Measurements from ENCODE around the gene JAKMIP3.
"Not testable (repeated sequence)": the region's sequence is repeated elsewhere in the genome, so short reads cannot be mapped to it uniquely, and the experiment has no call there.

Gene JAKMIP3

GRCh38 chr10:132066812-132067211, 1.1 kb downstream of the JAKMIP3 start:
- Mint-ChIP-seq H3K4me1 (ENCODE audit: low read depth) (peaks cover 6% of the 10 kb centered on the region), H3K27ac (no peak overlapping the region), H3K27me3 (peaks cover 6% of the 10 kb centered on the region), H3K4me3 (no peak overlapping the region), H3K9me3 (no peaks in the 10 kb centered on the region), H3K36me3 (ENCODE audit: low read depth) (no peaks in the 10 kb centered on the region)

GRCh38 chr10:132068431-132069121, 2.8 kb downstream of the JAKMIP3 start:
- peaks cover 10% of the 10 kb centered on the region for H3K27me3 Mint-ChIP-seq
- H3K36me3 Mint-ChIP-seq (ENCODE audit: low read depth), result no peaks in the 10 kb centered on the region
- H3K4me3 Mint-ChIP-seq, result no peak overlapping the region
- no peak overlapping the region for H3K27ac Mint-ChIP-seq
- H3K9me3 Mint-ChIP-seq, result peaks cover 5% of the 10 kb centered on the region
- peaks cover 6% of the 10 kb centered on the region for H3K4me1 Mint-ChIP-seq (ENCODE audit: low read depth)

DNA sequence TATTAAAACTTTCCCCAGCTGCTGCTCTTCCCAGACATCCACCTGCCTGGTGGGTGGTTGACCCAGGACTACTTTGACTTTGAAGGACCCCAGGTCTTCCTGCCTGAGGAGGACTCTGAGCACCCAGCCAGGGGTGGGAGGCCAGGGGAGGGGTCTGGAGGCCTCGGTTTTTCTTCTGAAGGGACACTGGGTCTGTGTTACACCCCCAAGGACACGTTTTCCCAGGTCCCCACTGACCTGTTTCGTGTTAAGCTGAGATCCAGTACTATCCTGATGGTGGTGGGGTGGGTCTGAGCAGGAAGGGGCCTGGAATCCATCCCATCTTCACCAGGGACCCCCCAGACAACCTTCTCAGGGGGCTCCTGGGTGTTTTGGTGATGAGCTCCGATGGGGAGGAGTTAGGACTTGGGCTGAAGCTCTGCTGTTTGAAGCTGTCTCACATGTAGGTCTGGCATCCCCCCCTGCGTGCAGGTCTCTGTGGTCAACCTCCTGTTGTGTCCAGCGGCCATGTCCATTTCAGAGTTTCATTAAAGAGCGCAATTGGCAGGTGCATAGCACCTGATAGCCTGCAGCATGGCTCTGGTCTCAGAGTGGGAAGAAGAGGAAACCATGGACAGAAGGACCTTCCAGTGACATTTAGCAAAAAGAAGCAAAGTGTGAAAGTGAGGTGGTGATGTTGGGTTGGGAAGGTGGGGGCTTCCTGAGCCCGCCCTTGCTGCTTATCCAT, 3.5 kb downstream of the JAKMIP3 start:
- Mint-ChIP-seq H3K4me1 (ENCODE audit: low read depth) (peaks cover 6% of the 10 kb centered on the region), H3K9me3 (peaks cover 5% of the 10 kb centered on the region), H3K27me3 (peaks cover 10% of the 10 kb centered on the region), H3K4me3 (no peak overlapping the region), H3K36me3 (ENCODE audit: low read depth) (no peaks in the 10 kb centered on the region), H3K27ac (no peak overlapping the region)

GRCh38 chr10:132069849-132070182, 4.1 kb downstream of the JAKMIP3 start:
- Mint-ChIP-seq H3K27ac (no peak overlapping the region), H3K4me1 (ENCODE audit: low read depth) (peaks cover 6% of the 10 kb centered on the region), H3K9me3 (peaks cover 5% of the 10 kb centered on the region), H3K36me3 (ENCODE audit: low read depth) (no peaks in the 10 kb centered on the region), H3K27me3 (peaks cover 10% of the 10 kb centered on the region), H3K4me3 (no peak overlapping the region)

DNA sequence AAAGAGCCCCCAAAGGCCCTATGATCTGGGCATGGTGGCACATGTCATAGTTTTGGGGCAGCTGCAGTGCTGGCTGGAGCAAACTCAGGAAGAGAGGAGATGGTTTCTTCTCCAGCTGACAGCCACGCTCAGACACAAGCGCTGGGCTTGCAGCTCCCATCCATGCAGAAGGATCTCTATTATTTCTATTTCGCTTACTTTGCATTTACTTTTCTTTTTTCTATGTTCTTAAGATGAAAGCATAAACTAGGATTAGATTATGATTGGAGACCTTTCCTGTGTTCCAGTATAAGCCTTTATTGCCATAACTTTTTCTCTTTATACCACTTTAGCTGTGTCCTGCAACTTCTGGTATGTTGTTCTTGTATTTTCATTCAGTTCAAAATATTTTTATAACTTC, 5.0 kb downstream of the JAKMIP3 start:
- no peaks in the 10 kb centered on the region for H3K36me3 Mint-ChIP-seq (ENCODE audit: low read depth)
- no peak overlapping the region for H3K4me3 Mint-ChIP-seq
- H3K27me3 Mint-ChIP-seq, result peaks cover 13% of the 10 kb centered on the region
- H3K4me1 Mint-ChIP-seq (ENCODE audit: low read depth), result peaks cover 5% of the 10 kb centered on the region
- peaks cover 5% of the 10 kb centered on the region for H3K9me3 Mint-ChIP-seq
- H3K27ac Mint-ChIP-seq, result no peak overlapping the region

DNA sequence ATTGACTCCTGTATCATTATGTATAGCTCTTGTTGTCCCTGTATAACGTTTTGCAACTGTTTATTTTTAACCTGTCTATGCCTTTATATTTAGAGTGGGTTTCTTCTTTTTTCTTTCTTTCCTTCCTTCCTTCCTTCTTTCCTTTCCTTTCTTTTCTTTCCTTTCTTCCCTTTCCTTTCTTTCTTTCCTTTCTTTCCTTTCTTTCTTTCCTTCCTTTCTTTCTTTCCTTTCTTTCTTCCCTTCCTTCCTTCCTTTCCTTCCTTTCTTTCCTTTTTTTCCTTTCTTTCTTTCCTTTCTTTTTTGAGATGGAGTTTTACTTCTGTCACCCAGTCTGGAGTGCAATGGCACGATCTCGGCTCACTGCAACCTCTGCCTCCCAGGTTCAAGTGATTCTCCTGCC, 5.9 kb downstream of the JAKMIP3 start:
- Mint-ChIP-seq H3K9me3 (peaks cover 5% of the 10 kb centered on the region), H3K4me1 (ENCODE audit: low read depth) (no peaks in the 10 kb centered on the region), H3K4me3 (no peak overlapping the region), H3K27ac (no peak overlapping the region), H3K27me3 (peaks cover 18% of the 10 kb centered on the region), H3K36me3 (ENCODE audit: low read depth) (no peaks in the 10 kb centered on the region)

DNA sequence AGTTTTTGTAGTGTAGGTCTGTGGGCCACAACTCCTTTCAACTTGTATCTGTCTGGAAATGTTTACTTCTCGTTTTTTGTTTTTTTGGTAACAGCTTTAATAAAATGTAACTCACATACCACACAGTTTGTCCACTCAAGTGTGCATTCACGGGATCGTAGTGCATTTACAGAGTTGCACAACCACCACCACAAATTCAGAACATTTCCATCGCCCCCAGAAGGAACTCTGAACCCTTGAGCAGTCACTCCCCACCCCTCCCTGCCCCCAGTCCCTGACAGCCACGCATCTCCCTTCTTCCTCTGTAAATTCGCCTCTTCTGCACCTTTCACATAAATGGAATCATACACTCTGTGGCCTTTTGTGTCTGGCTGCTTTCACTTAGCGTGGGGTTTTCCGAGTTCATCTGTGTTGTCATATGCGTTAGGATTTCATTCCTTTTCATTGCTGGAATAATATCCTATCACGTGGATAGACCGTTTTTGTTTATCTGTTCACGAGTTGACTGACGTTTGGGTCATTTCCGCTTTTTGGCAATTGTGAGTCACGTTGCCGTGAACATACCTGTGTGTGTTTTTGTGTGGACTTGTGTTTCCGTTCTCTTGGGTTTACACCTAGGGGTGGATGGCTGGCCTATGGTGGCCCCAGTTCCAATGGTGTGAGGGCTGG, 10.3 kb downstream of the JAKMIP3 start:
- H3K9me3 Mint-ChIP-seq, result peaks cover 5% of the 10 kb centered on the region
- H3K4me1 Mint-ChIP-seq (ENCODE audit: low read depth), result no peaks in the 10 kb centered on the region
- H3K4me3 Mint-ChIP-seq, result no peak overlapping the region
- H3K36me3 Mint-ChIP-seq (ENCODE audit: low read depth), result no peaks in the 10 kb centered on the region
- no peak overlapping the region for H3K27ac Mint-ChIP-seq
- peaks cover 20% of the 10 kb centered on the region for H3K27me3 Mint-ChIP-seq

GRCh38 chr10:132076578-132077081, 10.9 kb downstream of the JAKMIP3 start:
- no peak overlapping the region for H3K4me3 Mint-ChIP-seq
- no peak overlapping the region for H3K27ac Mint-ChIP-seq
- peaks cover 20% of the 10 kb centered on the region for H3K27me3 Mint-ChIP-seq
- H3K4me1 Mint-ChIP-seq (ENCODE audit: low read depth), result no peaks in the 10 kb centered on the region
- no peaks in the 10 kb centered on the region for H3K36me3 Mint-ChIP-seq (ENCODE audit: low read depth)
- peaks cover 5% of the 10 kb centered on the region for H3K9me3 Mint-ChIP-seq

DNA sequence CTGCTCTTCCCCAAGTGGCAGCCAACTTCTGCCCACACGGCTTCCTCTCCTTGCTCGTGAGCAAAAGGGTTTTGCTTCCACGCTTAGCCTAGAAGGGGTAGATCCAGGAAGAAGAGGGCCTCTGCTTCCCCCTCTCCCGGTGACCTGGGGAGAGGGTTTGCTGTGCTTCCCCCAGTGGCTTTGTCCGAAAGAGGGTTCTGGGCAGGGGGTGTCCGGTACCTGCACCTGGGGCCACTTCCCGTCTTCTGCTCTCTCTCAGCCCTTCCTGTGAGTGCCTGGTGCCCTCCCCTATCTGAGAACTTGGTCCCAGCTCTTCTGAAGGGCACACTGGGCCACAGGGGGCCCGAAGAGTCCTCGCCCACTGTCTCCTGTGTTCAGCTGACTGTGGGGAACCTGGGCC, 11.3 kb downstream of the JAKMIP3 start:
- H3K36me3 Mint-ChIP-seq (ENCODE audit: low read depth), result no peaks in the 10 kb centered on the region
- H3K27me3 Mint-ChIP-seq, result peaks cover 20% of the 10 kb centered on the region
- H3K4me3 Mint-ChIP-seq, result no peak overlapping the region
- peaks cover 5% of the 10 kb centered on the region for H3K9me3 Mint-ChIP-seq
- H3K4me1 Mint-ChIP-seq (ENCODE audit: low read depth), result no peaks in the 10 kb centered on the region
- H3K27ac Mint-ChIP-seq, result no peak overlapping the region

DNA sequence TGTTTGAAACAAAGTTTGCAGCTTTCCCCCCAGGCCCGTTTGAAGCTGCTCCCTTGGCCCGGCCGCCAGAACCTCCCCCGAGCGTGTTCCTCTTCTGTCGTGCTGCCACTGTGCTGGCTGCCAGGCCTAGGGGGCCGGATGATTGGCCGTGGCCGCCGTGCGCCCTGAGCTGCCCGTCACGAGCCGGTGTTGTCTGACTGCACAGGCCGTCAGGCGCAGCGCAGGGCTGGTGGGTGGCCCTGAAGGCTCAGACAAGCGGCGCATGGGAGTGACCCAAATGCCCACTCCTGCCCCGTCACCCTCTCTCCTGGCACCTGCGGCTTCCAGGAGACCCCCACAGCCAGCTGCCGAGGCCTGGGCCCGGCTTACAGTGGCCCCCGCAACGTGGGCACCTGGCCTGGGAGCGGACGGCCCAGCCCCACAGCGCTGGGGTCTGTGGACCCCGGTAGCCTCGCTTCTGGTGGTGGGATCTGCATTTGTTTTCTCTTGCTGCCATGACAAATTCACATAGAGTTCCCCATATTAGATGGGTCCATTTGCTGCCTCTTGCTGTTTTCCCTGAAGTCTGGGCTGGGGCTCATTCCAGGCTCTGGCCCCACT, 13.1 kb downstream of the JAKMIP3 start:
- no peaks in the 10 kb centered on the region for H3K4me1 Mint-ChIP-seq (ENCODE audit: low read depth)
- H3K27me3 Mint-ChIP-seq, result peaks cover 19% of the 10 kb centered on the region
- no peak overlapping the region for H3K27ac Mint-ChIP-seq
- no peaks in the 10 kb centered on the region for H3K9me3 Mint-ChIP-seq
- H3K36me3 Mint-ChIP-seq (ENCODE audit: low read depth), result no peaks in the 10 kb centered on the region
- H3K4me3 Mint-ChIP-seq, result no peak overlapping the region

GRCh38 chr10:132084384-132084783, 18.6 kb downstream of the JAKMIP3 start:
- not testable (repeated sequence) for H3K4me1 Mint-ChIP-seq (ENCODE audit: low read depth); H3K4me3 Mint-ChIP-seq; H3K36me3 Mint-ChIP-seq (ENCODE audit: low read depth); H3K27ac Mint-ChIP-seq; H3K9me3 Mint-ChIP-seq
- peaks cover 18% of the 10 kb centered on the region for H3K27me3 Mint-ChIP-seq

- not testable (repeated sequence) for H3K9me3 Mint-ChIP-seq; H3K36me3 Mint-ChIP-seq (ENCODE audit: low read depth); H3K4me1 Mint-ChIP-seq (ENCODE audit: low read depth); H3K4me3 Mint-ChIP-seq; H3K27ac Mint-ChIP-seq
- H3K27me3 Mint-ChIP-seq, result peaks cover 42% of the 10 kb centered on the region
Measured at GRCh38 chr10:132093236-132093635, 27.5 kb downstream of the JAKMIP3 start.

DNA sequence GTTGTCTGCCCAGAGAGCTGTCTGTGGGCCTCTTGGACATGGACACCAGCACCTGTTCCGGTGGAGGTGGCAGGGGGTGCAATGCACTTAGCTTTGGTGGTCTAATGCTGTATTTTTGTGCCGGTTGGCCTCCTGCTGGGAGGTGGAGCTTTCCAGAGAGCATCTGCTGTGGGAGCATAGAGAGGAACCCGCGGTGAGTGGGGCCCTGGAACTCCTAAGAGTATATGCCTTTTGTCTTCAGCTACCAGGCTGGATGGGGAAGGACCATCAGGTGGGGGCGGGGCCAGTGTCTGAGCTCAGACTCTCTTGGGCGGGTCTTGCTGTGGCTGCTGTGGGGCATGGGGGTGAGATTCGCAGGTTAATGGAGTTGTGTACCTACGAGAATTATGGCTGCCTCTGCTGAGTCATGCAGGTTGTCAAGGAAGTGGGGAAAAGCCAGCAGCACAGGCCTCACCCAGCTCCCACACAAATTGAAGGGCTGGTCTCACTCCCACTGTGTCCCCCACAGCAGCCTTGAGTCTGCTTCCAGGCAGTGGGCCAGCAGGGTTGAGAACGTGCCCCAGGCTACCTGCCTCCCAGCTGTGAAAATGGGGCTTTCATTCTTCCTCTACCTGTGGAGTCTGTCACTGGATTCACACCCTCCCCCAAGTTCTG, 29.0 kb downstream of the JAKMIP3 start:
- Mint-ChIP-seq H3K4me1 (ENCODE audit: low read depth) (peaks cover 5% of the 10 kb centered on the region), H3K36me3 (ENCODE audit: low read depth) (no peaks in the 10 kb centered on the region), H3K27ac (no peak overlapping the region), H3K4me3 (no peak overlapping the region), H3K9me3 (no peaks in the 10 kb centered on the region), H3K27me3 (peaks cover 44% of the 10 kb centered on the region)

DNA sequence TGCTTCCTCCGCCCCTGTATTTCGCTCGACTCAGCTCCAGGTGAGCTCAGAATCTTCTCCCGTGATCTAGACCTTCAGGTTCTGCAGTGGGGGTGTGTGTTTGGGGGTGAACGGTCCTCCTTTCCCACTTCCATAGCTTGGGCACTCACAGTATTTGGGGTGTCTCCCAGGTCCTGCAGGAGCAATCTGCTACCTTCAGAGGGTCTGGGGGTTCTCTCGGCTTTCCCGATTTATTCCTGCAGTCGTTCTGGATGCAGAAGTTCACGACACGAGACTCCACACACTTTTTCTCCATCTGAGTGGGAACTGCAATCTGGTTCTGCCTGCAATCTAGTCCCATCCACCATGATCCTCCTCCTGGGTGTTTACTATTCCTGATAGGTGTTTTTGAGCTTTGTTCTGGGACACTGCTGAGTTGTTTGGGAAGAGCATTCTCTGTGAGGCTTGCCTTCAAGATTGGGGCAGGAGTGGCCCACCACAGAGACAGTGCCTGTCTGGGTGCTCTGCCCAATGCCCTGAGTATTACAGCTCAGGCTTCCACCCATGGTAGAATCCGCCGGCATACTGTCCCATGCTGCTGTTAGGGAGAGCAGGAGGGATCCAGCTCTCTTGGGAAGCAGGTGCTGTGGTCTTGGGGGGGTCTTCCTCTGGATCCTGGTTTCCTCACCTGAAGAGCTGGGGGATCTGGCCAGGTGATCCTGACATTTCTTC, 29.8 kb downstream of the JAKMIP3 start:
- no peak overlapping the region for H3K4me3 Mint-ChIP-seq
- peaks cover 5% of the 10 kb centered on the region for H3K4me1 Mint-ChIP-seq (ENCODE audit: low read depth)
- no peaks in the 10 kb centered on the region for H3K9me3 Mint-ChIP-seq
- H3K36me3 Mint-ChIP-seq (ENCODE audit: low read depth), result no peaks in the 10 kb centered on the region
- H3K27ac Mint-ChIP-seq, result no peak overlapping the region
- H3K27me3 Mint-ChIP-seq, result peaks cover 40% of the 10 kb centered on the region
